Activated CD8-positive, alpha-beta memory T cell treated with anti-CD3 and anti-CD28 coated beads, Interleukin-2, amount 50 U/mL, for 1 hour (primary cell): ENCODE measurements around the gene VIM.
"Not testable (repeated sequence)": the region's sequence is repeated elsewhere in the genome, so short reads cannot be mapped to it uniquely, and the experiment has no call there.

Experiments used
- DNase-seq: peaks from one replicate; pipeline ENCODE4 v3.0.0-alpha.2; 2020; ENCODE audit errors: extremely low read depth

The VIM gene

DNA sequence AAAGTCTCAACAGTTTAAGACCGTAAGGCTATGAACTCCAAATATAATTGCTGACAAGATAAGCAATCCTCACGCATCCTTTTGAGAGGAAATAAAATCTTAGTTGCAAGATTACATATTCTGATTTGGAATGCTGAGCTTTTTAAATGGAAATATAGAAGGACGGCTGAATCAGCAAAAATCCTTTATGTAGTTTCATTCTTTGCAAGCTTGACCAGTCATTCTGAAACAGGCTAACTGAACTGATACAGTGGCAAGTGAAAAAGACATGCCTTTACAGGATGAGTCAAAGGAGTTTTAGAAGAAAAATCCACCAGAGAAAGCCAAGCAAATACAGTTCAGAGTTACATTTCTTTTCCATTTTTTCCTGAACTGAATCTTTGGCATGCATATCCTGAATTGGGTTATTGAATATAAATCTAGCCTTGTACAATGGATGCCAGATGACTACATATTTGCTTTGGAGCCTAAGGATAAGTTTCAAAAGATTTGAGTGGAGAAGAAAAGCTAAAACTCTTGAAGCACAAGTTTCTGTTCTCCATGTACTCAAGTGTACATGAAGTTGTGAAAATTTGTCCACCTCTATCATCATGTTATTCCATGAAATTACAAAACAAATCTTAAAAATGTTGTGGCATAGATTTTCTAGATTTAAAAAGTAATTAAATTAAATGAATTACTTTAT is 4.4 kb downstream of the VIM start:
- no peak for DNase-seq

DNA sequence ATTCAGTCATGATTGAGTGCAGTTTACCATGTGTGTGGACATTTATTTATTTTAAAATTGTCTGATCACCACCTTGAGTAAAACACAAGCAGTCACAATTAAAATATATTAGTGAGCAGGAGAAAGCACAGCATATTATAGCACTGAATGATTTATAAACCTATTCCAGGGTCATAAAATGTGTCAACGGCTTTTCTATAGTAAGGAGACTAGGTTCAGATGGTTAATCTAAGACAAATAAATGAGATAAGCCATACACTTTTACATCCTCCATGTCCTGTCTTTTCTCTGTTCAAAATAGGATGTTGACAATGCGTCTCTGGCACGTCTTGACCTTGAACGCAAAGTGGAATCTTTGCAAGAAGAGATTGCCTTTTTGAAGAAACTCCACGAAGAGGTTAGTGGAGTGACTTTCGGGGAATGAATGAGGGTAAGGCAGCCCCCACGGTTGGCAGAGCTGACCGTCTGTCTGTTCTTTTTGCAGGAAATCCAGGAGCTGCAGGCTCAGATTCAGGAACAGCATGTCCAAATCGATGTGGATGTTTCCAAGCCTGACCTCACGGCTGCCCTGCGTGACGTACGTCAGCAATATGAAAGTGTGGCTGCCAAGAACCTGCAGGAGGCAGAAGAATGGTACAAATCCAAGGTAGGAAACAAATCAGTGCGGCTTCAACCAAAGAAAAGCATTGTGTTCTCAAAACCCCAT is 5.4 kb downstream of the VIM start:
- no peak for DNase-seq

DNA sequence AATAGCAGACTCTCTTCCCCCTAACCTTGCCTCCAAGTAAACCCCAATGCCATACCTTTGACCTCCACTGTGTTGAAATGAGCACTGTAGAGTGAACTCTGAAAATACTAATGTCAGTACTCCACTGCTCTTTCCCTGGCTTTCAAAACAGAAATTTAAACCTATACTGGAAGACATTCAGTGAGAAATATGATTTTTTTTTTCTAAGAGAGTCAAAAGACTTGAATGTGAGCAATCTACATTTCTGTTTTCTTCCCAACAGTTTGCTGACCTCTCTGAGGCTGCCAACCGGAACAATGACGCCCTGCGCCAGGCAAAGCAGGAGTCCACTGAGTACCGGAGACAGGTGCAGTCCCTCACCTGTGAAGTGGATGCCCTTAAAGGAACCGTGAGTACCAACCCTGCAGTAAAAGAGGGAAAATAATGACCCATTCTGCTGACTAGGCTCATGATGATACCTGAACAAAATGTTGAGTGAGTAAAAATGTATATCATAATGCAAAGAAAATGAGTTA is 6.4 kb downstream of the VIM start:
- no peak for DNase-seq

DNA sequence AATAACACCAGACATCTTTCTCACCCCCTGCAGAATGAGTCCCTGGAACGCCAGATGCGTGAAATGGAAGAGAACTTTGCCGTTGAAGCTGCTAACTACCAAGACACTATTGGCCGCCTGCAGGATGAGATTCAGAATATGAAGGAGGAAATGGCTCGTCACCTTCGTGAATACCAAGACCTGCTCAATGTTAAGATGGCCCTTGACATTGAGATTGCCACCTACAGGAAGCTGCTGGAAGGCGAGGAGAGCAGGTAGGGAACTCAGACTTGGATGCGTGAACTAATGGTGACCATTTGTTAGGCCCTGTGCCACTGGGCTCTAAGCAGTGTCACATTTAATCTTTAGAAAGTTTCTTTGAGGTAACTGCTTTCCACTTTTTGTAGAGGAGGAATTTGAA is 7.1 kb downstream of the VIM start:
- no peak for DNase-seq

DNA sequence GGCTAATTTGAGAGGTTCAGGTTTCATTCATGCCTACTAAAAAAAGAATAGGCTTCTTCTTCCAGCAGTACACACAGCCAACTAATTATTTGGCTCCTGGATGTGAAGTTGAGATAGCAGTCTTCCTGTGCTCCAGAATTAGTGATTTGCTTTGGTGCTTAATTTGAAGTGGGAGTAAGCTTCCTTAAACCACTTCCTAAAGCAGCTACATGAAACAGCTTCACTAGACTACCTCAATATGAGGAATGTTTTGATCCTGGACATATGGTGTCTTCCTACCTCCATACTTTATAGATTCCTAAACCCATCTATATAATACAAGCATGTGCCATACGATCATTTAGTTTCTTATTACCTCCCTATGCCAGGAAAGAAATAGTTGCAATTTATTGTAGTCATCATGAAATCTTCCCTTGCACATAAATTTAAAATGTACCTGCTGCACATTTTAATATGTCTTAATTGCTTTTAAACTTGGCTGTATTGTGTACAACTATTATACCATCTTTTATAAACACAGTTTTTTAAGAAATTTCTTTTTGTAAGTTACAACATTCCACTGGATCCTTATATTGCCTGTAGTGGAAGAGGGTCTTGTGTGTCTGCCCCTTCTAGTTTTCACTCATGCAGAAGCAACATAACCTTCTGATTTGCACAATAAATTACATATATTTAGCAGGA is 8.6 kb downstream of the VIM start:
- no peak for DNase-seq

DNA sequence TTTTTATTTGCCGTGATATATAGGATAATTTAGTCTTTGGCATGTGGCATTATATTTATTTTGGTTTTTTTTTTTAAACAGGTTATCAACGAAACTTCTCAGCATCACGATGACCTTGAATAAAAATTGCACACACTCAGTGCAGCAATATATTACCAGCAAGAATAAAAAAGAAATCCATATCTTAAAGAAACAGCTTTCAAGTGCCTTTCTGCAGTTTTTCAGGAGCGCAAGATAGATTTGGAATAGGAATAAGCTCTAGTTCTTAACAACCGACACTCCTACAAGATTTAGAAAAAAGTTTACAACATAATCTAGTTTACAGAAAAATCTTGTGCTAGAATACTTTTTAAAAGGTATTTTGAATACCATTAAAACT is 9.1 kb downstream of the VIM start:
- DNase-seq, result no peak

DNA sequence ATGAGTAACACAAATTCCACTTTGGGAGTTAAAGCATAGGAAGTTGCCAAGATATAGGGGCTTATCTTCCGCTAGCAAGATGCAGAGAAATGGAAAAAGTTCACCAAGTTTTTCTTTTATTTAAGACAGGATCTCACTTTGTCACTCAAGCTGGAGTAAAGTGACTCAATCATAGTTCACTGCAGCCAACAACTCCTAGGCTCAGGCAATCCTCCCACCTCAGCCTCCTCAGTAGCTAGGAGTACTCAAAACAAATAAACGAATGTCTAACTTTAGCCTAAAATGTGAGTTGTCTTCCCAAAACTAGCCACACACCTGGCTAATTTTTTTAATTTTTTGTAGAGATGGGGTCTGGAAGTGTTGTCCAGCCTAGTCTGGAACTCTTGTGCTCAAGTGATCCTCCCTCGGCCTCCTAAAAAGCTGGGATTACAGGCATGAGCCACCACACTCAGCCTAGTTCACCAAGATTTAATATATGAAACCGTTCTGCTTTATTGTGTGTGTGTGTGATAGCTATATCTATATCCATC is 9.9 kb downstream of the VIM start:
- DNase-seq, result no peak

DNA sequence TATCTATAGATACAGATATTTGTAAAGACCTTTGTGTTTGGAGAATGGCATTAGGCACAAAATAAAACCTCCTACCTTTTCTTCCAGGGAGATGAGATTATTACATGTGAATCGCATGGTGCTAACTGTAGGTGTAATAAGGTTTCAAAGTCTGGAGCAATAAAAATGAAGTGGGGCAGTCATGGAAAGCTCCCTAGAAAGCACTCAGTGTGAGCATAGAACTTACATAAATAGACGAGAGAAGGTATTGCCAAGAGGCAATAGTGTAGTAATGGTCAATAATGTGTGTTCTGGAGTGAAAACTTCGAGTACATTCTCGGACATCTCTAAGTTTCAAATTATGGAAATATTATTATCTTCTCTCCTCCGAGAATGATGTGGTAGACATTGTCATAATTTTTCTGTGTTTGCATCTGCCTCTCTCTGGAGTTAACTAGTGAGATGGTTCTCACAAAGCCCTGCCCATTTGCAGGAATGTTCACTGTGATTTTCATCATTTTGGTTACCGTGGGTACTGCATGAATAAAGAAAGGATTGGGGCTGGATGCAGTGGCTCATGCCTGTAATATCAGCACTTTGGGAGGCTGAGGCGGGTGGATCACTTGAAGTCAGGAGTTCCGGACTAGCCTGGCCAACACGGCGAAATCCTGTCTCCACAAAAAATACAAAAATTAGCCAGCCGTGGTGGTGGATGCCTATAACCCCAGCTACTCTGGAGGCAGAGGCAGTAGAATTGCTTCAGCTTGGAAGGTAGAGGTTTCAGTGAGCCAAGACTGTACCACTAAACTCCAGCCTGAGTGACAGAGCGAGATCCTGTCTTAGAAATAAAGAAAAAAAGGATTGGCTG is 10.6 kb downstream of the VIM start:
- no peak for DNase-seq

DNA sequence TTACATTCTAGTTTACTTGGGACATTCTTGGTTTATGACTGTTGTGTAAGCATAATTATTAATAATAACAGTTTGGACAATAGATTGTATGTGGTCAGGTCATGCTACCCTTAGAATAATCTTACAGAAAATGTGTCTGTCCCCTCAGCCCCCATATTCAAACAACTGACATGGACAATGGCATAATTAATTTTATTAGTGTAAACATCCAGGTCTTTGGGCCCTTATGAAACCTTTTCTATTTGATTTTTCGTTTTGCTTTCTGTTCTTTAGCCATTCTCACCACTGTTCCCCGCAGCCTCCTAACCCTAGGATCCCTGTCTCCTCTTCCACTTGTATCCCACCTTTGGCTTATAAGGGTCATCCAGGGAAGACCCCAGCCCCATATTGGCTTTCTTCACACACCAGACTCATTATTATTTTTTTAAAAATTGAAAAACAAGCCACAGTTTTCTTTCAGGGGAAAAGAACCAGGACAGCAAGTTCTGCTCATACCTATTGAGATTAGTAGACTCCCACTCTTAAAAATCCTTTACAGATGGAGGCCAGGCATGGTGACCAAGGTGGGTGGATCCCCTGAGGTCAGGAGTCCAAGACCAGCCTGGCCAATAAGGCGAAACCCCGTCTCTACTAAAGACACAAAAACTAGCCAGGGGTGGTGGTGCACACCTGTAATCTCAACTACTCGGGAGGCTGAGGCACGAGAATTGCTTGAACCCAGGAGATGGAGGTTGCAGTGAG is 11.5 kb downstream of the VIM start:
- no peak for DNase-seq

DNA sequence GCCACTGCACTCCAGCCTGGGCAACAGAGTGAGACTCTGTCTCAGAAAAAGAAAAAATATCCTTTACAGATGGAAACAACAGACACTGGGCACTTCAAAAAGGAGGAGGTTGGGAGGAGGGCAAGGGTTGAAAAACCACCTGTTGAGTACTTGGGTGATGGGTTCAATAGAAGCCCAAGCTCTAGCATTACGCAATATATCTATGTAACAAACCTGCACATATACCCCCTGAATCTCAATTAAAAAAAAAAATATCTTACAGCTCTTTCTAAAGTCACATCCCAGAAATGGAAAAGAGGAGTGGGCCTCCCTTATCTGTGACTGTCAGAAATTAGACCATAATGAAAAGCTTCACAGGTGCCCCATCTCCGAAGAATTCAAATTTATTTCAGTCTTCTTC is 12.1 kb downstream of the VIM start:
- DNase-seq, result no peak

DNA sequence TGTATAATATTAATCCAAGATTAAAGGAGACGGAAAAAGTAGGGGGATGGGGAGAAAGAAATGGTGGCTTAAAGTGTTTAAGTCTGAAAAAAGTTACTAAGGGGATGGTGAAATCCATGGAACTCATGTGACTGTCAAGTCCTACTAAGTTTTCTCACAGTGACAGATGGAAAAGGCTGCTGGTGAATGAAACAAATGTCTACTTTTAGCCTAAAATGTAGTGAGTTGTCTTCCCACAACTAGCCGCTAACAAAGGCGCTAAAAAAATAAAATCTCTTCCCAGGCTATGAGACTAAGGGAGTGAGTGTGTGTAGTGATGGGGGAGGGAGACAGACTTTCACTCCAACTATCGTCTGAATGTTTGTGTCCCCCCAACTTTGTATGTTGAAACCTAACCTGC is 12.6 kb downstream of the VIM start:
- DNase-seq, result no peak

DNA sequence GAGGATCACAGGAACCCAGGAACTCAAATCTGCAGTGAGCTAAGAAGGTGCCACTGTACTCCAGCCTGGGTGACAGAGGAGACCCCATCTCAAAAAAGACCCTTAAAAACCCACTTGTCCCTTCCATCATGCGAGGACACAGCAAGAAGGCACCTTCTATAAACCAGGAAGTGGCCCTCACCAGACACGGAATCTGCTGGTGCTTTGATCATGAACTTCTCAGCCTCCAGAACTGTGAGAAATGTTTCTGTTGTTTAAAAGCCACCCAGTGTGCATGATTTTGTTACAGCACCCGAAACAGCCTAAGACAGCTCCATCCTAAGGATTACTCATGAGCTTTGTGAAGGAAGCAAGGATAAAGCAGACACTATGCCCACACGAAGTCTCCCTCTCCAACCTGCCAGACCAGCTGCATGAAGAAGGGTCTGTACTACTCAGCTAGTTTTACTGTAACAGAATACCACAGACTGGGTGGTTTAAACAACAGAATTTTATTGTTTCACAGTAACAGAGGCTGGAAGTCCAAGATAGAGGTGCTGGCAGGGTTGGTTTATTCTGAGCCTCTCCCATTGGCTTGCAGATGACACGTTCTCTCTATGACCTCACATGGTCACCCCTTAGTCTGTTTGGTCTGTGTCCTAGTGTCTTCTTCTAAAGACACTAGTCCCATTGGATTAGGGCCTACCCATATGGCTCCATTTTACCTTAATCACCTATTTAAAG is 13.7 kb downstream of the VIM start:
- DNase-seq, result no peak

DNA sequence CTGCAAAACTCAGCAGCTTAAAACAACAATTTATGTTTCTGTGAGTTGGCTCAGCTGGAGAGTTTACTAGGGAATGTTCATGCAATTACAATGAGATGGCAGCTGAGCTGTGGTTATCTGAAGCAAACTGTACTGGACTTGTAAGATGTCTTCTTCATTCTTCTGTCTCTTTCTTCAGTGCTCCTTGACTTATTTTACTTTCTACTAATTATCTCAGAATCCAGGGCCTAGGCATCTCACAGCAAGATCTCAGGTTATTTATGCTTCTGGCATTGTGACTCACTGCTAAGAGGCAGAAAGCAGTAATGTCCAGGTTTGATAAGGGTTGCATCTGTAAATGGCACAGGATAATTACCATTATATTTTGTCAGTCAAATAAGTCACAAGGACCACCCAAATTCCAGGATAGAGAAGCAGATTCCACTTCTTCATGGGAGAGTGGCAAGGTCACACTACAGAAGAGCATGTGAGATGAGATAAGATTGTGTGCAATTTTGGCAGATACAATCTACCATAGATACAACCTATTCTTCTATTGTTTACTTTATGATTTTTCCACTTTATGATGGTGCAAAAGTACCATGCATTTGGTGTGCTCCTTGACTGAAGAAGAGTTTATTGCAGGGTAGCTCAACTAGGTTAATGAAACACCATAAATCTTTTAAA is 16.8 kb downstream of the VIM start:
- DNase-seq, result no peak

DNA sequence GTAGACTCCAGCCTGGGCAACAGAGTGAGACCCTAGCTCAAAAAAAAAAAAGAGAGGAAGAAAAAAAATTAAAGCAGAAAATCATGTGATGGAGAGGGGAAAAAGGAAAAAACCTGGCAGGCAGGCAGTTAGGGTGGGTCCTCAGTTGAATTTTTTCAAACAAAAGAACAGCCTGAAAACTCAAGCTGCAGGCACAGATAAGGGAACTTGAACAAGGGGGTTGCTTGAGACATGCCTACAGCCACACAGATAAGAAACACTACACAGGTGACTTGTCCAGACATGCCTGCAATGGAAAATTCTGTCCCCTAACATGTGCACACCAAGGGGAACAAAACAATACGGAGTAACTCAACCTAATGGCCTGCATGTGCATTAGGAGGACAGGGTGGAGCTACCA is 19.2 kb downstream of the VIM start:
- no peak for DNase-seq

DNA sequence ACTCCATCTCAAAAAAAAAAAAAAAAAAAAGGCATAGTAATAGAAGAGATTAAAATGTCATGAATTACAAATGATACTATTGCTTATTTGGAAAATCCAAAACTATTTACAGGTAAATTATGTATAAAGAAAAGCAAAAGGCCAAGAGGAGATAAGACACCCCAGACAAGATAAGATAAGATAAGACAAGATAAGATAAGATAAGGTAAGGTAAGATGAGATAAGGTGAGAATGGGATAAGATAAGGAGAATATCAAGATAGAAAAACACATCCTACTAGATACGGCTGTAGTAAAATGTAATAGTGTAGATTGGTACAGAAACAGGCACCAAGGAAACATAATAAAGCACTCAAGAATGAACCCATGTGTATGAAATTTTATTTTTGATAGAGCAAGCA is 20.9 kb downstream of the VIM start:
- no peak for DNase-seq

DNA sequence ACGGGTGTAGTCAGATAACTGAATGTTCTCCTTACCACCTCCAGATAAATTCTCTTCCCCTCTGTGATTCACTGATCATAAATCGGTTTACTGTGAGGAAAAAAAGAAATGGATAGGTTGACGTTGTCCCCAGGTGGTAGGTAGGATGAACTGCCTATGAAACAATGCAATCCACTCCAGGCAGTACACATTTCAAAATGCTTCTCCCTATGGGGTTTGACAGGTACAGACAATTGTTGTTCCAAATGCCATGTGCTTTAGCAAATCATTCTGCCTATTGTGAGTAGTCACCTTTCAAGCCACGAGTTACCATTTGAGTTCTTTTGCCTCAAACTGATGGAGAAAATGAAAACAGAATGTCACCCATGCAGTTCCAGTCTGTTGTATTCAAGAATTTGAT is 21.8 kb downstream of the VIM start:
- DNase-seq, result no peak

DNA sequence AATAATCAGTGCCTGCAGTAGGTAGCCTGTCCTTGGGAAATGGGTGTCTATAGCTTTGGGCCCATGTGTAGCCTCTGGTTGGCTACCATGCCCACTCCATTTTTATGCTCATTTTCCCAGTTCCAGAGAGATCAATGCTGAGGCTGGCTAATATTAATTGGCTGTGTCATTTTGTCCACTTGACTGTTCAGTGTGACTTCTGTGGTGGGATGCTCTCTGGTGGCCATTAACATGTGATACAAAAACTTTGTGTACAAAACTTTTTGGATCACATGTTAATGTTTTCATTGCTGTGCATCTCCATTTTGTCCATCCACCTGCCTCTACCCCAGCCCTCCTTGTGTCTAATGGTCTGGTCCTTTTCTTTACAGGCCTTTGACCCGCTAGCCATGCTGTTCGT is 22.7 kb downstream of the VIM start:
- no peak for DNase-seq

DNA sequence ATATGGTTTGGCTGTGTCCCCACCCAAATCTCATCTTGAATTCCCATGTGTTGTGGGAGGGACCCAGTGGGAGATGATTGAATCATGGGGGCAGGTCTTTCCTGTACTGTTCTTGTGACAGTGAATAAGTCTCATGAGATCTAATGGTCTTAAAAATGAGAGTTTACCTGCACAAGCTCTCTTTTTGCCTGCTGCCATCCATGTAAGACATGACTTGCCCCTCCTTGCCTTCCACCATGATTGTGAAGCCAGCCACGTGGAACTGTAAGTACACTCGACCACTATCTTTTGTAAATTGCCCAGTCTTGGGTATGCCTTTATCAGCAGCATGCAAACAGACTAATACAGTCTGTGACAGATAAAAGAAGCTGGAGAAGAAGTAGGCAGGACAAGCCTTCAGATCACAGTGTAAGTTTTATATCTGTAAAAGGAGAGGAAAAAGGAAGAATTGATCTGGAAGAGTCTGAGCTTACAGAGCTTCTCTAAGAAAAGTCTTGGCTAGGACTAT is 26.6 kb downstream of the VIM start:
- not testable (repeated sequence) for DNase-seq

DNA sequence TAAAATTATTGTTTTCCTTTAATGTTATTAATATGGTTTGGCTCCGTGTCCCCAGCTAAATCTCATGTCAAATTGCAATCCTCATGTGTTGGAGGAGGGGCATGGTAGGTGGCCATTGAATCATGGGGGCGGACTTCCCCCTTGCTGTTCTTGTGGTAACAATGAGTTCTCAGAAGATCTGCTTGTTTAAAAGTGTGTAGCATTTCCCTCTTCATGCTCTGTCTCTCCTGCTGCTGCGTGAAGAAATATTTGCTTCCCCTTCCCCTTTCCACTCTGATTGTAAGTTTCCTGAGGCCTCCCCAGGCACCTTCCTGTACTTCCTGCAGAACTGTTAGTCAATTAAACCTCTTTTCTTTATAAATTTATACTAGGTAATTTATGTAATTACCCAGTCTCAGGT is 27.5 kb downstream of the VIM start:
- DNase-seq, result no peak

DNA sequence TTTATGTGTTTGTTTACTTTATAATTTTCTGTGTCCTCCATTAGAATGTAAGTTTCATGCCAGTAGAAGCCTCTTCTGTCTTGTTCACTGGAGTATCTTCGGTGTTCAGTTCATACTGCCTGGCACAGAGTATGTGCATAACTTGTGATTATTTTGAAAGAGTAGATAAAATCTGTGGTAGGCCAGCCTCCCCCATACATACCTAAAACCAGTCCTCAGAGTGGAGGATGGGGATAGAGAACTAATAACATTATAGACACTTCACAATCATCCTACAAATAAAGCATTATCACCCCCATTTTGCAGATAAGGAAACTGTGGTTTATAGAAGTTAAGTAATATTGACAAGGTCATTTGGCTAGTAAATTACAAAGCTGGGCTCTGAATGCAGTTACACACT is 28.0 kb downstream of the VIM start:
- no peak for DNase-seq
